Uterus (tissue), 2 donors: ENCODE data around the gene TAS2R3.

Source experiments
- POLR2A ChIP-seq, 2 donors: fragments of 450-650 bp; IDR thresholded peaks; one replicate each; pipeline ENCODE4 v1.6.1; 2016; ENCODE audit warnings: antibody characterized with exemption in 2 of 2, mild to moderate bottlenecking in 1 of 2, moderate library complexity in 1 of 2
- TF ChIP-seq, protein P1 (sequence below), 4 experiments: fragments of 200-600 bp in 2 of 4; fragments of 450-650 bp in 2 of 4; sonication (generic) in 2 of 4; IDR thresholded peaks; one replicate each; pipeline ENCODE4 v1.5.1; 2016 to 2019; ENCODE audit warnings: antibody characterized with exemption in 4 of 4, mild to moderate bottlenecking in 2 of 4, moderate library complexity in 1 of 4

DNA sequence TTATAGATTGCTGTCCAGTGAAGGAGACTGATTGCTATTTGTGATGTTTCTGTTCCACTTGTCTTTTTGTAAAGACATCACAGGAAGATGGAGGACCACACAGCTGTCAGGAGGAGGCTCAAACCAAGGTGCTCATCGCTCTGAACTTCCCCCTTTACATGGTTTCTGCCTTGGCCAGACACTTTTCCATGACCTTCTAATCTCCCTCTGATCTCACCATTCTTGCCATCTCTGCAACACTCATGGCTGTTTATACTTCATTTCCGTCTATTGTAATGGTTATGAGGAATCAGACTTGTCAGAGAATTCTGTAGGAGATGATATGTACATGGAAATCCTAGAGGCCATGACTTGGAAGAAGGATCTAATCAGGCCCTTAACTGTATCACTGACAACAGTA is 24.4 kb downstream of the TAS2R3 start:
- no peak for TF ChIP-seq POLR2A (IDR thresholded peaks at IDR 0.05)
- TF ChIP-seq, protein P1, sequence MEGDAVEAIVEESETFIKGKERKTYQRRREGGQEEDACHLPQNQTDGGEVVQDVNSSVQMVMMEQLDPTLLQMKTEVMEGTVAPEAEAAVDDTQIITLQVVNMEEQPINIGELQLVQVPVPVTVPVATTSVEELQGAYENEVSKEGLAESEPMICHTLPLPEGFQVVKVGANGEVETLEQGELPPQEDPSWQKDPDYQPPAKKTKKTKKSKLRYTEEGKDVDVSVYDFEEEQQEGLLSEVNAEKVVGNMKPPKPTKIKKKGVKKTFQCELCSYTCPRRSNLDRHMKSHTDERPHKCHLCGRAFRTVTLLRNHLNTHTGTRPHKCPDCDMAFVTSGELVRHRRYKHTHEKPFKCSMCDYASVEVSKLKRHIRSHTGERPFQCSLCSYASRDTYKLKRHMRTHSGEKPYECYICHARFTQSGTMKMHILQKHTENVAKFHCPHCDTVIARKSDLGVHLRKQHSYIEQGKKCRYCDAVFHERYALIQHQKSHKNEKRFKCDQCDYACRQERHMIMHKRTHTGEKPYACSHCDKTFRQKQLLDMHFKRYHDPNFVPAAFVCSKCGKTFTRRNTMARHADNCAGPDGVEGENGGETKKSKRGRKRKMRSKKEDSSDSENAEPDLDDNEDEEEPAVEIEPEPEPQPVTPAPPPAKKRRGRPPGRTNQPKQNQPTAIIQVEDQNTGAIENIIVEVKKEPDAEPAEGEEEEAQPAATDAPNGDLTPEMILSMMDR (IDR thresholded peaks at IDR 0.05): no peak
